Measurements from ENCODE around the gene HCRT.

The HCRT gene

DNA sequence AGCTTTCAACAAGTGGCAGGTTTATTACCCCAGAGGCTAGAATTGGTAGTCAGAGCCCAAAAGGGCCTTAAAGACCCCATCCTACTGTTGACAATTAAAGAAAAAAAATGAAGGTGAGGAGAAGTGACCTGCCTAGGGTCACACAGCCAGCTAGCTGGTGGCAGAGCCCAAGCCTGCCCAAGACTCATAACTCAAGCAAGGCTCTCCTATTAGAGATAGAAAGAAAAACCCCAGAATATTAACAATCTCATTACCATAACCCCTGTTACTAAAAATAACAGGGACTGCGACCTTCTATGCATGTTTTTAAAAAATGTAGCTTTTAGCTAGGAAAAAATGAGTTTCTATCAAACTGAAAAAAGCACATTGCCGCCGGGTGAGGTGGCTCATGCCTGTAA, 48.6 kb downstream of the HCRT start:
- no peak for DNase-seq

DNA sequence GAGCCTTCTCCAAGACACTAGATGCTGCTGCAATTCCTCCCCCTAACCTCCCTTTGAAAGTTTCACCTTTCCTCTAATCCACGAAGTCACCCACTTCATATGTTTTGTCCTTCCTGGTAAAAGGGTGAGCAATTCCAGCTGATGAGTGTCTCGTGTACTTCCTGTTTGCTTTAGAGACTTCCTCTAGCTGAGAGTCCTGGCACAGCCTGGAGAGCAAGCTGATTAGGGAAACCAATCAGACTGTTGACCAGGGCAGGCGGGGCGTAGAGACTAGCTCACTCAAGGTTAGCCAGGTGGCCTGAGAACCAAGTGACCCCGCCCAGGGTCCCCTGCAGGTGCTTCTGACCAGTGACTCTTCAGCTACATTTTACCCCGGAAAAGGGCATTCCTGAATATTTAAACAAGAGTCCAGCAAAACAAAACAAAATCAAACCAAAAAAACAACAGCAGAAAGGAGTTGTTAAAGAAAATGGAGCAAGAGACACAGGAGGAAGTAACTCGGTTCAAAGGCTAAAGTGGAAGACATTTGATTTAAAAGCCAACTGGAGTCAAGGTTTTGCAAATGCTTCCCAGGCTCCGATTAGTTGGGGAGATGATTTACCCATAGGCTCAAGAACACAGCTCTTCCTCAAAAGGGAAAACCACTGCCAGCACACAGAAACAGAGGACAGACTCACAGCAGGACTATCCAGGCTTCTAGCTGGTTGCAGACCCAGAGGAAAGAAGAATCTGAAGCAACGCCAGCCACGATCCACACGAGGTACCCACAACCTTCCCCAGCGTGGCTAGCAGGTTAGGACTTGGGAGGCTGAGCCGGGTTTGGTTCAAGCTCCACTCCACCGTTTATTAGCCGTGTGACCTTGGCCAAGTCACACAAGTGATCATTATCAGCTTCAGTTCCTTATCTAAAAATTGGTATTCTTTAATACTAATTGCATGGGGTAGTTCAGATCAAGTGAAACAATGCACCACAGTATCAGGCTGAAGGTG, 49.3 kb downstream of the HCRT start:
- DNase-seq, result no peak

DNA sequence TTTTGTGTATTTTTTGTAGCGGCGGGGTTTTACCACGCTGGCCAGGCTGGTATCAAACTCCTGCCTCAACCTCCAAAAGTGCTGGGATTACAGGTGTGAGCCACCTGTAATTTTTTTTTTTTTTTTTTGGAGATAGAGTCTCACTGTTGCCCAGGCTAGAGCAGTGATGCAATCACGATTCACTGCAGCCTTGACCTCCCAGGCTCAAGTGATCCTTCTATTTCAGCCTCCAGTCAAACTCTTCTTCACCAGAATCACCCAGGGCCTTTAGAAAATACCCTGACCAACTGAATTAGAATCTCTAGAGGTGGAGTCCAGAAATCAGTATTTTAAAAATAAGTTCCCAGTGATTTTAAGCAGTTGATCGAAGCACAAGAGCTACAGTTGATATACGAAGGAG, 50.1 kb downstream of the HCRT start:
- no peak for DNase-seq

Data from NCI-H2171 treated with DMSO at 0.1 percent for 48 hours (cell line).